ENCODE data around the gene MGAT4C.
A peak's percentile ranks its signal among the peaks of the same experiment; 100 is the strongest.

Gene MGAT4C

GRCh38 chr12:86188226-86188625 is 68.0 kb downstream of the MGAT4C start:
- Histone ChIP-seq H3K4me3 (ENCODE audit: low read depth, low read length) (no peak overlapping the region), H3K9me3 (no peaks in the 10 kb centered on the region), H3K36me3 (no peaks in the 10 kb centered on the region), H3K4me1 (no peaks in the 10 kb centered on the region), H3K27me3 (no peaks in the 10 kb centered on the region)
- no peak for DNase-seq
- no peak for TF ChIP-seq CTCF (IDR thresholded peaks at IDR 0.05; ENCODE audit: low read depth, low read length)

GRCh38 chr12:86186449-86186848 is 69.7 kb downstream of the MGAT4C start:
- H3K4me3 ChIP-seq (ENCODE audit: low read depth, low read length): no peak overlapping the region
- H3K4me1 ChIP-seq: no peaks in the 10 kb centered on the region; the same call in 1 of the 2 replicates
- peak; percentile 15 for TF ChIP-seq CTCF (IDR thresholded peaks at IDR 0.05; ENCODE audit: low read depth, low read length)
- no peaks in the 10 kb centered on the region for H3K27me3 ChIP-seq
- no peaks in the 10 kb centered on the region for H3K9me3 ChIP-seq
- DNase-seq: no peak
- H3K36me3 ChIP-seq: no peaks in the 10 kb centered on the region

- Histone ChIP-seq H3K4me3 (ENCODE audit: low read depth, low read length) (no peak overlapping the region), H3K4me1 (peaks cover 6% of the 10 kb centered on the region), H3K27me3 (no peaks in the 10 kb centered on the region), H3K36me3 (no peaks in the 10 kb centered on the region), H3K9me3 (no peaks in the 10 kb centered on the region)
- no peak for TF ChIP-seq CTCF (IDR thresholded peaks at IDR 0.05; ENCODE audit: low read depth, low read length)
- DNase-seq: no peak
Observed at GRCh38 chr12:86179855-86180254, 76.3 kb downstream of the MGAT4C start.

- H3K27me3 ChIP-seq: no peaks in the 10 kb centered on the region
- no peak for DNase-seq
- H3K9me3 ChIP-seq: no peaks in the 10 kb centered on the region
- H3K4me1 ChIP-seq: peaks cover 5% of the 10 kb centered on the region; the same call in 1 of the 2 replicates
- TF ChIP-seq CTCF (IDR thresholded peaks at IDR 0.05; ENCODE audit: low read depth, low read length): no peak
- no peaks in the 10 kb centered on the region for H3K36me3 ChIP-seq
- no peak overlapping the region for H3K4me3 ChIP-seq (ENCODE audit: low read depth, low read length)
Observed at GRCh38 chr12:86174188-86174587, 82.0 kb downstream of the MGAT4C start.

- no peak for DNase-seq
- Histone ChIP-seq H3K4me1 (no peaks in the 10 kb centered on the region), H3K4me3 (ENCODE audit: low read depth, low read length) (no peak overlapping the region), H3K36me3 (no peaks in the 10 kb centered on the region), H3K27me3 (no peaks in the 10 kb centered on the region), H3K9me3 (no peaks in the 10 kb centered on the region)
- no peak for TF ChIP-seq CTCF (IDR thresholded peaks at IDR 0.05; ENCODE audit: low read depth, low read length)
Observed at GRCh38 chr12:86172913-86173443, 83.2 kb downstream of the MGAT4C start.

- H3K9me3 ChIP-seq: no peaks in the 10 kb centered on the region
- no peaks in the 10 kb centered on the region for H3K27me3 ChIP-seq
- no peaks in the 10 kb centered on the region for H3K4me1 ChIP-seq
- H3K4me3 ChIP-seq (ENCODE audit: low read depth, low read length): no peak overlapping the region
- DNase-seq: no peak
- no peaks in the 10 kb centered on the region for H3K36me3 ChIP-seq
- TF ChIP-seq CTCF (IDR thresholded peaks at IDR 0.05; ENCODE audit: low read depth, low read length): no peak
Observed at GRCh38 chr12:86170051-86170450, 86.1 kb downstream of the MGAT4C start.
